GM12878 (cell line): ENCODE results near the gene ENSA. TPM values are rescaled to one million over a fixed set of nuclear protein-coding genes. Genes with fewer than 3 reads are reported as not detected.

Experiments
- ATAC-seq: fragments of 200-7000 bp; cut with Tn5 transposase; 3 replicates; pipeline ENCODE4 v1.9.1; 2020; ENCODE audit warnings: mild to moderate bottlenecking, moderate library complexity
- BruUV-seq: library from RNA; stranded (reverse); fragments of 400-500 nt; replicated peaks from 2 replicates; lab custom pipeline; 2021; lab: Mats Ljungman, UMichigan
- CTCF ChIA-PET: fragments of 300-600 bp; sonication (Branson Sonifier 250); formaldehyde crosslinking; extraction: SDS; loops from one replicate; lab custom pipeline; 2021; ENCODE audit warnings: inconsistent platforms; lab: Yijun Ruan, JAX
- POLR2A ChIA-PET: fragments of 350-600 bp; formaldehyde crosslinking; extraction: SDS; loops from one replicate; lab custom pipeline; 2021; ENCODE audit warnings: inconsistent platforms; lab: Charles Lee
- RAD21 ChIA-PET: fragments of 300-600 bp; sonication (Branson Sonifier 250); formaldehyde crosslinking; loops from one replicate; lab custom pipeline; 2023; ENCODE audit warnings: antibody characterized with exemption; ENCODE audit not compliant: unreplicated experiment; lab: Charles Lee
- SMC1A ChIA-PET: fragments of 300-600 bp; sonication (Branson Sonifier 250); formaldehyde crosslinking; loops from one replicate; lab custom pipeline; 2023; ENCODE audit not compliant: unreplicated experiment, uncharacterized antibody; lab: Charles Lee
- DNase-seq: peaks from one replicate; pipeline ENCODE4 v3.0.0-alpha.2; 2011; ENCODE audit warnings: low read depth, low spot score
- FAIRE-seq: peaks from 3 replicates; lab custom pipeline; 2011; peaks lifted over from hg19 to GRCh38; lab: Jason Lieb, UNC
- H2AFZ ChIP-seq: 2 replicates; pipeline ENCODE4 v1.6.0; 2011; ENCODE audit warnings: low read depth, low read length, control low read depth; ENCODE audit not compliant: control insufficient read depth
- H3K27ac ChIP-seq: 2 replicates; pipeline ENCODE4 v1.5.1; 2011; ENCODE audit warnings: control low read depth; ENCODE audit not compliant: control insufficient read depth, insufficient read depth
- H3K27me3 ChIP-seq, 2 experiments: replicated peaks in 1 of 2; 2 replicates each; pipeline versions ENCODE4 v1.6.0 to v1.6.1; 2011; ENCODE audit warnings: low read length in 1 of 2; ENCODE audit not compliant: control insufficient read depth in 2 of 2, insufficient read depth in 2 of 2
- H3K36me3 ChIP-seq, 2 experiments: 2 replicates each; pipeline ENCODE4 v1.5.1; 2011; ENCODE audit warnings: low read length in 1 of 2; ENCODE audit not compliant: control insufficient read depth in 2 of 2, insufficient read depth in 2 of 2
- H3K4me1 ChIP-seq: 2 replicates; pipeline ENCODE4 v1.6.1; 2011; ENCODE audit warnings: mild to moderate bottlenecking, low read length, moderate library complexity, mixed read lengths; ENCODE audit not compliant: control insufficient read depth, insufficient read depth
- H3K4me2 ChIP-seq: 2 replicates; pipeline ENCODE4 v1.6.0; 2011; ENCODE audit warnings: control low read depth; ENCODE audit not compliant: control insufficient read depth, insufficient read depth
- H3K4me3 ChIP-seq: fragments of 200-600 bp; sonication (generic); 2 replicates; pipeline ENCODE4 v1.5.1; 2016
- H3K79me2 ChIP-seq: 2 replicates; pipeline ENCODE4 v1.6.0; 2011; ENCODE audit warnings: low read length; ENCODE audit not compliant: control insufficient read depth, insufficient read depth
- H3K9ac ChIP-seq: 2 replicates; pipeline ENCODE4 v1.8.0; 2011; ENCODE audit warnings: low read length, control low read depth, mixed read lengths; ENCODE audit not compliant: control insufficient read depth, insufficient read depth
- H3K9me3 ChIP-seq: replicated peaks from 3 replicates; pipeline ENCODE4 v1.5.1; 2011; ENCODE audit warnings: mild to moderate bottlenecking, low read length; ENCODE audit not compliant: control insufficient read depth, insufficient read depth
- H4K20me1 ChIP-seq: 2 replicates; pipeline ENCODE4 v1.6.0; 2011; ENCODE audit not compliant: control insufficient read depth, insufficient read depth
- ATF7 ChIP-seq: fragments of 450-650 bp; IDR thresholded peaks from 2 replicates; pipeline ENCODE4 v1.6.1; 2016; ENCODE audit warnings: low read depth, mild to moderate bottlenecking
- BACH1 ChIP-seq: fragments of 450-650 bp; IDR thresholded peaks from 2 replicates; pipeline ENCODE4 v1.6.1; 2017; ENCODE audit warnings: mild to moderate bottlenecking, borderline replicate concordance
- CBX3 ChIP-seq: fragments of 200-600 bp; sonication (generic); IDR thresholded peaks from 2 replicates; pipeline ENCODE4 v1.6.1; 2016; ENCODE audit warnings: low read depth, borderline replicate concordance
- E4F1 ChIP-seq: fragments of 450-650 bp; IDR thresholded peaks from 2 replicates; pipeline ENCODE4 v1.6.1; 2018; ENCODE audit warnings: borderline replicate concordance, mild to moderate bottlenecking; ENCODE audit not compliant: partially characterized antibody
- GATAD2B ChIP-seq: fragments of 450-650 bp; conservative IDR thresholded peaks from 2 replicates; pipeline ENCODE4 v1.6.1; 2017; ENCODE audit warnings: low read depth, mild to moderate bottlenecking, moderate library complexity
- IKZF2 ChIP-seq, 2 experiments: fragments of 450-650 bp; IDR thresholded peaks; 2 replicates each; pipeline ENCODE4 v1.6.1; 2017; ENCODE audit warnings: mild to moderate bottlenecking in 2 of 2, moderate library complexity in 2 of 2
- NFYB ChIP-seq: IDR thresholded peaks from 2 replicates; pipeline ENCODE4 v1.6.1; 2011; ENCODE audit warnings: low read depth, mild to moderate bottlenecking, low read length, improper control_type of control experiment, moderate library complexity; ENCODE audit not compliant: insufficient read depth
- POLR2AphosphoS5 ChIP-seq: IDR thresholded peaks from 2 replicates; pipeline ENCODE4 v1.6.1; 2011; ENCODE audit warnings: mild to moderate bottlenecking, low read length, inconsistent platforms
- ZNF592 ChIP-seq: fragments of 450-650 bp; IDR thresholded peaks from 2 replicates; pipeline ENCODE4 v1.6.1; 2017; ENCODE audit warnings: mild to moderate bottlenecking, moderate library complexity
- ZNF687 ChIP-seq: fragments of 450-650 bp; IDR thresholded peaks from 2 replicates; pipeline ENCODE4 v1.6.1; 2017; ENCODE audit warnings: mild to moderate bottlenecking, moderate library complexity
- WGBS: methylation state at CpG from one replicate; pipeline ENCODE4 v1.1.6; 2016; ENCODE audit warnings: low lambda C conversion rate; ENCODE audit not compliant: insufficient replicate concordance, insufficient coverage; ENCODE audit errors: missing lambda C conversion rate; 5-methylcytosine and 5-hydroxymethylcytosine counted together
- in situ Hi-C: fragments of 300-500 bp; cut with MboI; formaldehyde crosslinking; loops from 9 replicates; pipeline ENCODE4 v1.14.3; 2018; ENCODE audit warnings: mixed read lengths
- intact Hi-C: fragments of 100-400 bp; cut with micrococcal nuclease; formaldehyde crosslinking; loops from one replicate; pipeline ENCODE4 v1.14.2; 2022; ENCODE audit not compliant: unreplicated experiment
- polyA plus RNA-seq, 11 experiments: library from polyadenylated mRNA; depleted of rRNA in 4 of 11; unstranded in 6 of 11; stranded (reverse) in 5 of 11; fragments of >200 nt; fragmentation: Nextera tagmentation in 4 of 11; fragmentation: Illumina TruSeq in 1 of 11; extraction: Ambion mirVana in 4 of 11; extraction: Trizol in 1 of 11; gene quantifications; 1 replicate in 1 of 11; 2 replicates in 10 of 11; pipeline versions ENCODE4 v1.2.1 to v1.2.3, GENCODE V29; 2011 to 2016; ENCODE audit warnings: inconsistent platforms in 2 of 11, missing spikeins in 2 of 11, low read depth in 1 of 11
- total RNA-seq, 4 experiments: library from RNA; depleted of rRNA in 3 of 4; stranded (reverse); fragments of >200 nt in 3 of 4; fragmentation: Illumina TruSeq in 1 of 4; extraction: Trizol in 1 of 4; gene quantifications; 2 replicates each; pipeline versions ENCODE4 v1.2.1 to v1.2.3, GENCODE V29; 2013 to 2021

ENSA gene
- total and polyA plus RNA-seq, 10 of the 15 experiments (the other 5 are each of a cell fraction or from before 2014, with no cell fraction given): 56.1 to 605 (median 143) TPM

GRCh38 chr1:150620919-150621318 lies 8.5 kb downstream of the ENSA start:
- DNase-seq (no peak), FAIRE-seq (no peak), ATAC-seq (no peak)
- H3K9ac ChIP-seq: no peak overlapping the region
- no peak overlapping the region for H2AFZ ChIP-seq
- H3K79me2 ChIP-seq: peaks cover 5% of the 10 kb centered on the region
- in situ Hi-C loops: no loop called here
- no peak overlapping the region for H3K4me3 ChIP-seq
- H3K4me1 ChIP-seq: peaks cover 23% of the 10 kb centered on the region
- no peaks in the 10 kb centered on the region for H3K27me3 ChIP-seq
- 94% methylated on average over 2 of the region's 2 CpGs for WGBS
- intact Hi-C loops: loop anchor here (1.0 to 10.0 kb wide), 5 partner anchors 60 to 354 kb away; partner anchors contain the start of genes CERS2, CTSS, SETDB1 and TARS2
- H4K20me1 ChIP-seq: no peaks in the 10 kb centered on the region
- ChIA-PET CTCF (interaction anchor here (0.9 to 14.0 kb wide), 14 partner anchors 8 to 301 kb away, joined by 3 to 390 read pairs (median 6); partner anchors contain the start of genes ENSA, GOLPH3L and MCL1), RAD21 (interaction anchor here (0.6 to 7.4 kb wide), 10 partner anchors 9 to 301 kb away, joined by 3 to 149 read pairs (median 4); partner anchors contain the start of genes ENSA and MCL1), SMC1A (interaction anchor here (0.7 to 18.8 kb wide), 12 partner anchors 9 to 365 kb away, joined by 3 to 367 read pairs (median 3); partner anchors contain the start of gene MCL1), POLR2A (interaction anchor here (1.0 to 8.7 kb wide), 5 partner anchors 12 to 71 kb away, joined by 3 to 67 read pairs (median 8); no protein-coding TSS in a partner anchor)
- no peak overlapping the region for H3K27ac ChIP-seq
- BruUV-seq: no TSS peak
- no peaks in the 10 kb centered on the region for H3K9me3 ChIP-seq
- no peak overlapping the region for H3K4me2 ChIP-seq
- H3K36me3 ChIP-seq: peaks cover 0 to 33% of the 10 kb centered on the region in 2 experiments
- TF ChIP-seq E4F1 (no peak), BACH1 (no peak), GATAD2B (no peak), ZNF592 (no peak), NFYB (no peak), POLR2AphosphoS5 (no peak), CBX3 (no peak), IKZF2 (IDR thresholded peaks at IDR 0.05) (no peak), ATF7 (no peak), ZNF687 (no peak)
